T-helper 2 cell treated with Interferon-gamma antibody and Interleukin-4, amounts not matched to agents 100 ng/mL and 5 ng/mL, for 36 hours (primary cell): ENCODE results near the gene CDC42BPB. TPM values are rescaled to one million over a fixed set of nuclear protein-coding genes. Genes with fewer than 3 reads are reported as not detected.
"Not testable (repeated sequence)": the region's sequence is repeated elsewhere in the genome, so short reads cannot be mapped to it uniquely, and the experiment has no call there.

Experiments used
- intact Hi-C: fragments of 100-400 bp; cut with micrococcal nuclease; formaldehyde crosslinking; loops from one replicate; pipeline ENCODE4 v1.15.1; 2023
- total RNA-seq: library from RNA; stranded (reverse); gene quantifications from 2 replicates; pipeline ENCODE4 v1.2.3, GENCODE V29; 2022

The CDC42BPB gene
- total RNA-seq, 1 donor from 2014 or later: 0.82 TPM

DNA sequence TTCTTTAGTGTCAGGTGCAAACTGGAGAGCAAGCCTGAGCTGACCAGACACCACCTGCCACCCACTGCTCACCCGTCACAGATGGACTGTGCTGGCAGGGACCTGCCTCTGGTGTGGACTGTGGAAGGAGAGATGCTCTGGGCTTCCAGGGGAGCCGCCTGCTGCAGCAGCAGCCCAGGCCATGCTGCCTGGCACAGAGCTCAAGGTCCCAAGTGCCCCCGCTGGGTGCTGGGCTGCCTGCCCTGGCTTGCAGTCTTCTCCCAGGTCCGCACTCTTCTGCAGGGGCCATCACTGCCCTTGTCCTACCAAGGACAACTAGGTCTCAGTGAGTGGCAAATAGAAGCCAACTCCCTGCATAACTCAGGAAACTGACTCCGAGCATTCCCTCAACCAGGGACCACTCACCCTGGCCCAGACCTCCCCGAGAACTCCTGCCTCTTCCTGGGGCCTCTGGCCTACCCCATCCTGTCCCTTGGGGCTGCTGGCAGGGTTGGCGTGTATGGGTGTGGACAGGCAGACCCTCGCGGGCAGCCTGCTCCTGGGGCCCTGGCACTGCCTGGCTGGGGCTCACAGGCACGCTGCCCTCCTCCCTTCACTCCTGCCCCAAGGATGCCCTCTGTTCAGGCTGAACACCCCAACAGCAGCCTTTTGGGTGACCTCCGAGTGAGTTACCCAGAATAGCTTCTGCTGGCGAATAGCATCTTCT lies 125.6 kb downstream of the CDC42BPB start:
- intact Hi-C loops: no loop called here

DNA sequence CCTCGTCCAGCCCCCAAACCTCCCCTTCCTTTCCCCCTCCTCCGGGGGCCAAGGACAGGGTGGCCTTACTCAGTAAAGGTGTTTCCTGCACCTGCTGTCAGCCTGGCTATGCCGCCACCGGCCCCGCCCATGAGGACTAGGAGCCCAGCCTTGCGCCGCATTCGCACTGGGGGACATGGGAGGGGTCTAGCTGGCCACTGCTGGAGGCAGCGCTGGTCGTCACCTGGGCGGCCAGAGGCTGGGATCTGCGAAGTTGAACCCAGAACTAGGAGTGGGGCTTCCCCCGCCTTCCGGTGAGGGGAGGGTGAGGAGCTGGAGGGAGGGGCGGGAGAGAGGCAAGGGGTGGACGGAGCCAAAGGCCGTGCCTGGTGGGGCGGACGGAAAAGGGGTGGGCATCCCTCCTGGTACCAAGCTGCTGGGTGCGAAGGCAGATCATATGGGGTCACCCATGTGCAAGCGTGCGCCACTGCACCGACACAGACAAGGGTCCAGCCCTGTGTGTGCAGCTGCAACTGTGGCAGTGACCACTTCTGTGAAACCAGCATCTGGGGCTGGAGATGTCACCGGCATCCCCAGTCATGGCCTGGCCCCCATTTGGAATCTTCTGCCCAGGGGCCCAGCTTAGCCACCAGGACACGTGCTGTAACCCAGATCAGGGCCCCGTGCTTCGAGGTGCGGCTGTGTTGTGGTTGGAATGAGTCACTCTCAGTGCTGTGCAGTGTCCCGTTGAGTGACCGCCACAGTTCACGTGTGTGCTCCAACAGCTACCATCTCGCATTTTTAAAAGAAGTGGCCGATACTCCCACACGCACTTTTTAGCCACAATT lies 126.4 kb downstream of the CDC42BPB start:
- intact Hi-C loops: no loop called here

DNA sequence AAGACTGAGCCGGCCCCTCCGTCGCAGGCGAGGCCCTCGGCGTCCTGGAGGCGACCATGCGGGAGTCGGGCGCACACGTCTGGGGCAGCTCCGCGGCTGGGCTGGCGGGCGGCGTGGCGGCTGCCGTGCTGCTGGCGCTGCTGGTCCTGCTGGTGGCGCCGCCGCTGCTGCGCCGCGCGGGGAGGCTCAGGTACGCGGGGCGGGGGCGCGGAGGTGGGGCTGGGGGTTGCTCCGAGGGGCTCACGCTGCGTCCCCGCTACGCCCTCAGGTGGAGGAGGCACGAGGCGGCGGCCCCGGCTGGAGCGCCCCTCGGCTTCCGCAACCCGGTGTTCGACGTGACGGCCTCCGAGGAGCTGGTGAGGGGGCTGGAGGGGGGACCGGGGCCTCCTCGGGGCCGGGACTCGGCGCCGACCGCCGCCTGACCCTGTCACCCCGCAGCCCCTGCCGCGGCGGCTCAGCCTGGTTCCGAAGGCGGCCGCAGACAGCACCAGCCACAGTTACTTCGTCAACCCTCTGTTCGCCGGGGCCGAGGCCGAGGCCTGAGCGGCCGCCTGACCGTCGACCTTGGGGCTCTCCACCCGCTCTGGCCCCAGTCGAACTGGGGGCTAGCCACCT lies 127.1 kb downstream of the CDC42BPB start:
- intact Hi-C loops: no loop called here

DNA sequence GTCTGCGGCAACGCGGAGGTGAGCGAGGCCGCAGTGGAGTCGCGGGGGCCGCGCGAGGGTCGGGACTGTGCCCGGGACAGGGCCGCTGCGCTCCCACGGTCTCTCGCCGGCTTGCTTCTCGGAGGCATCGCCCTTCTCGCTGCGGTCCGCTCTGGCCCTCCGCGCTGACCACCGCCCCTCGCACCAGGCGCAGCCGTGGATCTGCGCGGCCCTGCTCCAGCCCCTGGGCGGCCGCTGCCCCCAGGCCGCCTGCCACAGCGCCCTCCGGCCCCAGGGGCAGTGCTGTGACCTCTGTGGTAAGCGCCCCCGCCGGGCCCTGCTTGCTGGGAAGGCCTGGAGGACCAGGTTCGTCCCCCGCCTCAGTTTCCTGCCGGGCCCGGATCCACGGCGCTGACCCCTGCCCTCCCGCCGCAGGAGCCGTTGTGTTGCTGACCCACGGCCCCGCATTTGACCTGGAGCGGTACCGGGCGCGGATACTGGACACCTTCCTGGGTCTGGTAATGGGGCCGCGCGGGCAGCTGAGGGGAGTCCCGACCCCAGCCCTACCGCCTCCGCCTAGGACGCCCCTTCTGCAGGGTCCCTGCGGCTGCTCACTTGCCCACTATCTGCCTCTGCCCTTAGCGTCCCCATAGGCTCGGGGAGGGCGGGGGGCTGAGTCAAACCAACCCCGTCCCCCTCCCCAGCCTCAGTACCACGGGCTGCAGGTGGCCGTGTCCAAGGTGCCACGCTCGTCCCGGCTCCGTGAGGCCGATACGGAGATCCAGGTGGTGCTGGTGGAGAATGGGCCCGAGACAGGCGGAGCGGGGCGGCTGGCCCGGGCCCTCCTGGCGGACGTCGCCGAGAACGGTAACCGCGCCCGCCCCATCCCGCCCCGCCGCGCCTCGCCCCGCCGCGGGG lies 127.9 kb downstream of the CDC42BPB start:
- intact Hi-C loops: no loop called here

DNA sequence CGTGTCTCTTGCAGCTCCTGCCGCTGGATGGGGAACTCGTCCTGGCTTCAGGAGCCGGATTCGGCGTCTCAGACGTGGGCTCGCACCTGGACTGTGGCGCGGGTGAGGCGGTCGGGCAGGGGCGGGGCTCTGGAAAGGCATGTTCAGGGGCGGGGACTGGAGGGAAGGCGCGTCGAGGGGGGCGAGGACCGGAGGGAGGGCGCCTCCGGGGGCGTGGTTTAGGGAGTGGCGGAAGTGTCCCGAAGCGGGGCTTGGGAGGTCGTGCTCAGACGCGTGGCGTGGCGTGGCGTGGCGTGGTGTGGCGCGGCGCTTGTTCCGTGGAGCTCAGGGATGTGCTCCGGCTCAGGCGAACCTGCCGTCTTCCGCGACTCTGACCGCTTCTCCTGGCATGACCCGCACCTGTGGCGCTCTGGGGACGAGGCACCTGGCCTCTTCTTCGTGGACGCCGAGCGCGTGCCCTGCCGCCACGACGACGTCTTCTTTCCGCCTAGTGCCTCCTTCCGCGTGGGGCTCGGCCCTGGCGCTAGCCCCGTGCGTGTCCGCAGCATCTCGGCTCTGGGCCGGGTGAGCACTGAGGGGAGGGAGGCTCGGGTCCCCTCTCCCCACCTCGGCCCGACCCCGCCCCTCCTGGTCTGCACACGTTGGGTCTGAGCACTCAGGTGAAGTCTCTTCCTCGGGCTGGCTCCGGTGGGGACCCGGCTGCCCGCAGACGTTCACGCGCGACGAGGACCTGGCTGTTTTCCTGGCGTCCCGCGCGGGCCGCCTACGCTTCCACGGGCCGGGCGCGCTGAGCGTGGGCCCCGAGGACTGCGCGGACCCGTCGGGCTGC lies 128.7 kb downstream of the CDC42BPB start:
- intact Hi-C loops: no loop called here

DNA sequence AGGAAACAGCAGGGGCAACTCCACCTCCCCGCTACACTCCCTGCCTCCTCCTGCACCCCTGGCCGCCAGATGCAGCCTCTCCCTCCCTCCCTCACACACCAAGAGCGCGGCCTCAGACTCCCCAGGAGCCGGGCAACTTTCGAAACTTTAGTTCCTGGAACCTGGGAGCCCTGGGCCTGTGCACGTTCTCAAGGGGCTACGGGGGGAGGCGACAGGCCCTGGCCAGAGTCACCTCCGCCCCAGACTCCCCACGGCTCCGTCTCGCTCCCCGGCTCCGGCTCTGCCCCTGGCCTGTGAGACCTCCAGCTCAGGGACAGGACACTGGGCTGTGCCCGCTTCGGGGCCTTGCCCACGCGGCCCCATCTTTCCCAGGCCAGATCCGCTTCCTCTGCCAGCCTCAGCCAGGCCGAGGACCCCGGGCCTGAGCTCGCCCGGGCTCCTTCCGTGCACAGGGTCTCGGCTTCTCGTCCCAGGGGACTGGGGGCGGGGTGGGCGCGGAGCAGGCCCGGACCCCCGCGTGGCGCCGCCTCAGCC lies 129.4 kb downstream of the CDC42BPB start:
- intact Hi-C loops: no loop called here

DNA sequence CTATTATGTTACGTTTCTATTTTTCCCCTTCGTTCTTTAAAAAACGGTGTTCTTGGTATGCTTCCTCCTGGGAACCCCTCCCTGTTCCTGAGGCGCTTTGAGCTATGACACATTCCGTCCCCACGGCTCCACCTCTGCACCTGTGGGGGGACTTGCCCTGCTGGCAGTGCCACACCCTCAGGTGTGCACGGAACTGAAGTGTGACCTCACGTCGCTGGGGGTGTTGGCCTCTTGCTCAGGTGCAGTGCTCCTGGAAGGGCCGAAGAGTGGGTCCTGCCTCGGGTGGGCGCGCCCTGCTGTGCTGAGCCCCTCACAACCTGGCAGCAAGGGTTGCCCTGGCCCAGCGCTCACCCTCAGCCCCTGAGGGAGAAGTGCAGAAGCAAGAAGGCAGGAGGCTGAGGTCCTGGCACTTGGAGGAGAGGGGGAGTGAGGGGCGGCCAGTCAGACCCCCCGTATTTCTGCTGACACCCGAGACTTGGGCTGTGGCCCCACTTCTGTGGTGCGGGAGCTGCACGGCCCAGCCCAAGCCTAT lies 129.9 kb downstream of the CDC42BPB start:
- intact Hi-C loops: no loop called here

DNA sequence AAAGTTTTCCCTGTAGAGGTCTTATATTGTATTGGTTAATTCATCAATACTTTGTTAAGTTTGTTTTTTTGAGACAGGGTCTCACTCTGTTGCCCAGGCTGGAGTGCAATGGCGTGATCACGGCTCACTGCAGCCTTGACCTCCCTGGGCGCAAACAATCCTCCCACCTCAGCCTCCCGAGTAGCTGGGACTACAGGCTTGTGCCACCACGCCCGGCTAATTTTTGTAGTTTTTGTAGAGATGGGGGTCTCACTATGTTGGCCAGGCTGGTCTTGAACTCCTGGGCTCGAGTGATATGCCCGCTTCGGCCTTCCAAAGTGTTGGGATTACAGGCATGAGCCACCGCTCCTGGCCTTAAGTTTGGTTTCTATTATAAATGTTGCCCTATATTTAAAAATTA lies 130.5 kb downstream of the CDC42BPB start:
- intact Hi-C loops: not testable (repeated sequence)

DNA sequence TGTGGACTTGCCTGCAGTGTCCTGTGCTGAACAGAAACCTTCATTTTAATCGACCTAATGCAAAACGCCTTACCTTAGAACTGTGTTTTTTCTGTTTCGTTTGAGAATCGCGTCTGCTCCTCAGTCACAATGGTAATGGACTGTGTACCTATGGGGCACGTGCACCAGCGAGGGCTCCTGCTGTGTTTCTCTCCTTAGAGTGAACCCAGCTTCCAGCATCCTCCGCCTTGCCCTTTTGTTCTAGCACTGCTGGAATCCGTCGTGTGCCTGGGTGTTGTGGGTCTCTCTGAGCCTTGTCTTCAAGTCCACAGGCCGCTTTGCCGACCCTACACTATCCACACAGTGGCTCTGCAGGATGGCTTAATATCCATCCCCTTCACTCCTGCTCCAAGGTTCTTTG lies 131.2 kb downstream of the CDC42BPB start:
- intact Hi-C loops: no loop called here

DNA sequence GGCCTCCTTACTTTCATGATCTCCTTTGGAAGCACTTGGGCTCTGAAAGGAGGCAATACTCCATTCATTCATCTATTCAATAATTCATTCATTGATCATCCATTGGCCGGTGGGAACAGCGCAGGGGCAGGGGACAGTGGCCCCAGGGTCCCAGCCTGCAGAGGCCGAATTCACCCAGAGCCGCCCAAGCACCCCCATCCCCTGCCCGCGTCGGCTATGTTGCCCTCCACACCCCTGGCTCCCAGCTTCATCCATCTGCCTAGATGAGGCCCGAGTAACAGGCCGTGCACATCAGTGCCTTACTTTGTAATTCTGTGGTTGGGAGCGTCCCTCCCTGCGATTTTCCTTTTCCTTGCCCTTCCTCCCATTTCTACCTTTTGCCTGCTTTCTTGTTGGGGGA lies 131.7 kb downstream of the CDC42BPB start:
- intact Hi-C loops: no loop called here

DNA sequence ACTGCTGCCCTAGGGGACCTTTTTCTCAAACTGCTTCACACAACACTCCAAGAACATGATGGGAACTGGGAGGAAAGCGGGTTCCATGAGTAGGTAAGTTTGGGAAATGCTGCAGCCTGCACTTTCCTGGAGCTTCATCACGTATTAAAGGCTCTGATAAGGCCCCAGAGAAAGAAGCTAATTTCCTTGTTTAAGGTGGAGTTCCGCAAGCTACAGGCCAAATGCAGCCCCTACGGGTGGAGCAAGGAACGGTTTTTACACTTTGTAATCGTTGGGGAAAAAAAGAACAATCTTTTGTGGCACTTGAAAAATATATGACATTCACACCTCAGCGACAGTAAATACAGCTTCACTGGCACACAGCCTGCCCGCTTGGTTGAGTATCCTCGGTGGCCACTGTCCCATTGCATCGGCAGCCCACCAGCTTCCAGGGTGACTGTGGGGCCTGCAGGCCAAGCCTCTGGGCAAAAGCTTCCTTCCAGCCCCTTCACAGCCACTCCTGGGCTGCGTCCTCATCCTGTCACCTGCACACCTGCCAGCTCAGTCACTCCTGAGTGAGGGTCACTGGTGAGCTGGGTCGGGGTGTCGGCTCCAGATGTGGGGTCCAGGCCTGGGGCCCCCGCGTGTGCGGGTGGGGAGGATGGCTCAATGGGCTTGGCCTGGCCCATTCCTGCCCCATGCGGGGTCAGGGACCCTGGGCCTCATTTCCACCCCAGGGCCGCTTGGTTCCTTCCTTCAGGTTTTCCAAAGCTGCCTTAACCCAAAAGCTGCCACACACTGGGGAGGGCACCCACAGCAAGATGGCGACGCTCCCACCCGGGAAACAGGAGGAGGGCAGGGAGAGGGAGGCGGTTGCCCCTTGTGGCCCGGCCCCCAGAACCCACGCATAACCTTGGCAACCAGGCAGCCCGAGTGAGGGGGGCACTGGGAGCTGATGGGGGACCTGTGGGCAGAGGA lies 132.4 kb downstream of the CDC42BPB start:
- intact Hi-C loops: no loop called here

DNA sequence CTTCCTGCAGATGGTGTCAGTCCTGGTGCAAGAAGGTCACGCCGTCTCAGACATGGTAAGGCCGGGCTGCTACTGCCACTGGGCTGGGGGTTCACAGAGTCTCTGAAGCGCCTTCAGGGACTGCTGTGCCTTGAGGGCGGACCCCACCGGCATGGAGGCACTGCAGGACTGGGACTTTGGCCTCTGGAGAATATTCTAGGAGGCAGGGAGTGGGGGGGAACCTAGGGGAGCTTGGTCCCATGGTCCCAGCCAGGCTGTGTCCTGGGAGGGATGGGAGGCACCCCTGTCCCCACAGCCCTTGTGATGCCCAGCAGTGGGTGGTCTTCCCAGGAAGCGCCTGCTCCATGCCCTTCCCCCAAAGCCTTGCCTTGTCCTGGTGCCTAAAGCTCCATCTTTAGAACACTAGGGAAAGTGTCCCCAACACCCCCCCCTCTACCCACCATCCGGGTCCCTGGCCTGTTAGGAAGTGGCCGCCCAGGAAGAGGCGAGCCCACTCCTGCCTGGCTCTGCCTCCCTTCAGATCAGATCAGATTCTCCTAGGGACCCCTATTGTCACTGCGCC lies 133.3 kb downstream of the CDC42BPB start:
- intact Hi-C loops: no loop called here

DNA sequence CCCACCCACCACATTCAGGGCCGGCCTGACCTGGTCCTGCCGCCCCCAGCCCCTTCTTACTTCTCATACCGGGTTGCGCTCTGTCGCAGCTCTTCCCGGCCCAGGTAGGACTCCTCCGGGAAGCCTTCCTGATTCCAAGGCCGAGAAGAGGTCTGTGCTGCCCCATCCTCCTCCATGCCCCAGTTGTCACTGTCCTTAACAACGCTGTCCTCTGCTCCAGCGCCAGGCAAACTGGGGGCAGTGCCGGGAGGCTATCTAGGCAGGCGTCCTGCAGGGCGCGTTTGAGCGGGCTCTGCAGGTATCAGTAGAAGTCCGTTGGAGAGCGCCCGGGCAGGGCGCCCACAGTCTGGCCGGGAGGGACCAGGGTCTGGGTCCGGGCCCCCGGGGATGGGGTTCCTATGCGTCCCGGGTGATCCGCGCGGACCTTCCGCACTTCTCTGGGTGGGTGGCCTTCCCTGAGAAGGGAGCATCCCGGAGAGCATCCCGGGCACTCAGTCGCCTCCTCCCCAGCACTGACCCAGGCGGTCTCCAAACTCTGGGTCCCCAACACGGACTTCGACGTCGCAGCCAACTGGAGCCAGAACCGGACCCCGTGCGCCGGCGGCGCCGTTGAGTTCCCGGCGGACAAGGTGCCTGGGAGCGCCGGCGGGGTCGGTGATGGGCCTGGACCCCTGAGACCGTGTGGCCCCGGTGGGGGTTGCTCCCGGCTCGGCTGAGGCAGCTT lies 134.0 kb downstream of the CDC42BPB start:
- intact Hi-C loops: no loop called here

DNA sequence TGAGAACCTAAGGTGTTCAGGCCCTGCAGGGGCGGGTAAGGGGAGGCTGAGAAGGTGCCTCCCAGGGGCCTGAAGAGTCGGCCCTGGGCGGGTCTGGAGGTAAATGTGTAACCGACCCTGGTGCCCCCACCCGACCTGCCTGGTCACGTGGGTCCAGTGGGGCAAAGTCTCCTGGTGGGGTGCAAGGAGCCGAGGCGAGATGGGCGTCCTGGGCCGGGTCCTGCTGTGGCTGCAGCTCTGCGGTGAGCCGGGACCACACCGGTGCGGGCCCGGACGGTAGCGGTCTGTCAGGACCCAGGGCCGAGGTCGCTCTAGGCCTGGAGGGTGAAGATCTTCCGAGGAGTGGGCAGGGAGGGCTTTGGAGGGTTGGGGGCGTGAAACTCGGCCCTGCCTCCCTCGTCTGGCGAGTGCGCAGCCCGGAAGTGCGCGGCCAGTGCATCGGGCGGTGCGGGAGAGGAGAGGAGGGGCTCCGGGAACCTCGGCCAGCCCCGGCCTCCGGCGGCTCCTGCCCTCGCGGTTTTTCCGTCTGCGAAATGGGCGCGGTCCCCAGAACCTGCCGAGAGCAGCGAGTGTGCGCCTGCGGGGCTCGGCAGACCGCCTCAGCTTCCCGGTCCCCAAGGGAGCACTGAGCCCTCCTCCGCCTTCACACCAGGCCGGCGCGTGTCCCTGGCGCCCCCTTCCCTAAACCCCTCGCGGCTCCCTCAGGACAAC lies 134.7 kb downstream of the CDC42BPB start, which contains the start of gene AMN:
Gene AMN (plus strand): TSS at position 174 of the 711 bp plus-strand sequence. CDS start 26 bp downstream, at position 200.
- intact Hi-C loops: no loop called here

DNA sequence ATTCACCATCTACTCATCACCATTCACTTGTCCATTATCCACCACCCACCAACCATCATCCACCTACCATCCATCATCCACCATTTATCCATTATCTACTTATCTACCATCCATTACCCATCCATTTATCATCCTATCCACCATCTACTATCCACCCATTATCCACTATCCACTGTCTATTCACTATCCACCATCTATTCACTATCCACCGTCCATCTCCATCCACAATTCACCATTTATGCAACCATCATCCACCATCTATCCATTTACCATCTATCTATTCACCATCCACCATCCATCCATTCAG lies 136.4 kb downstream of the CDC42BPB start:
- intact Hi-C loops: no loop called here

DNA sequence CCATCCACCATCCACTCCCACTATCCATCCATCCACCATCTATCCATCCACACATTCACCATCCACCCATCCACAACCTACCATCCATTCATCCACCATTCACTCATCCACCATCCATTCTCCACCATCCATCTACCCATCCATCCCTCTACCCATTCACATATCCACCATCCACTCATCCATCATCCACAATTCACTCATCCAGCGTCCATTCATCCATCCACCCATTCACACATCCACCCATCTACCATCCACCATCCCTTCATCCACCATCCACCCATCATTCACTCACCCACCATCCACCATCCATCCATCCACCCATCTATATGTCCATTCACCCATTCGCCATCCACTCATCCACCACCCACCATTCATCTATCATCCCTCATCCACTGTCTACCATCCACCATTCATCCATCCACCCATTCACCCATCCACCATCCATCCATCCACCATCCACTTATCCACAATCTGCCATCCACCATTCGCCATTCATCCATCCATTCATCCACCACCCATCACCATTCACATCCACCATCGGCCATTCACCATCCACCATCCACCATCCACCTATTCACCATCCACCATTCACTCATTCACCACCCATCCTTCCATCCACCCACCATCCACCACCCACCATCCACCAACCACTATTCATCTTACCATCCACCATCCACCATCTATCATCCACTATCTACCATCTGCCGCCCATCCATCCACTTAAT lies 136.9 kb downstream of the CDC42BPB start:
- intact Hi-C loops: no loop called here
